DOHH2 (cell line): ENCODE data around the gene LRP2.

Source experiments
- H3F3A ChIP-seq: fragments of 200-600 bp; sonication (generic), shearing (Covaris generic); 2 replicates; pipeline ENCODE4 v1.6.0; 2016; ENCODE audit warnings: antibody characterized with exemption, mild to moderate bottlenecking; ENCODE audit not compliant: control insufficient read depth, insufficient read depth
- H3K27ac ChIP-seq: fragments of 200-600 bp; sonication (generic); 2 replicates; pipeline ENCODE4 v1.5.1; 2014; ENCODE audit warnings: low read depth, mild to moderate bottlenecking, low read length, moderate library complexity
- H3K27me3 ChIP-seq: fragments of 200-600 bp; sonication (generic); 2 replicates; pipeline ENCODE4 v1.6.1; 2014; ENCODE audit warnings: mild to moderate bottlenecking, low read length, mixed read lengths; ENCODE audit not compliant: control insufficient read depth
- H3K36me3 ChIP-seq: fragments of 200-600 bp; sonication (generic); 2 replicates; pipeline ENCODE4 v1.6.1; 2014; ENCODE audit warnings: mild to moderate bottlenecking, low read length, moderate library complexity, mixed read lengths; ENCODE audit not compliant: control insufficient read depth
- H3K4me1 ChIP-seq: fragments of 200-600 bp; sonication (generic); 2 replicates; pipeline ENCODE4 v1.6.1; 2014; ENCODE audit warnings: mild to moderate bottlenecking, low read length, mixed read lengths; ENCODE audit not compliant: control insufficient read depth
- H3K4me2 ChIP-seq: fragments of 200-600 bp; sonication (generic); 2 replicates; pipeline ENCODE4 v1.6.0; 2014; ENCODE audit warnings: mild to moderate bottlenecking, low read length, moderate library complexity
- H3K4me3 ChIP-seq: fragments of 200-600 bp; sonication (generic); 2 replicates; pipeline ENCODE4 v1.5.1; 2014; ENCODE audit warnings: mild to moderate bottlenecking, low read length, mixed read lengths
- H3K79me2 ChIP-seq: fragments of 200-600 bp; sonication (generic); 2 replicates; pipeline ENCODE4 v1.6.1; 2014; ENCODE audit warnings: mild to moderate bottlenecking, low read length, mixed read lengths; ENCODE audit not compliant: control insufficient read depth
- H3K9me2 ChIP-seq: fragments of 200-600 bp; sonication (generic); replicated peaks from 2 replicates; pipeline ENCODE4 v1.6.1; 2014; ENCODE audit warnings: mild to moderate bottlenecking, low read length, mixed read lengths; ENCODE audit not compliant: control insufficient read depth
- H3K9me3 ChIP-seq: fragments of 200-600 bp; sonication (generic); 2 replicates; pipeline ENCODE4 v1.6.1; 2014; ENCODE audit warnings: antibody characterized with exemption, low read length, mixed read lengths; ENCODE audit not compliant: control insufficient read depth, insufficient read depth
- H4K20me1 ChIP-seq: fragments of 200-600 bp; sonication (generic); 2 replicates; pipeline ENCODE4 v1.6.0; 2014; ENCODE audit warnings: low read depth, mild to moderate bottlenecking, antibody characterized with exemption, low read length, moderate library complexity; ENCODE audit not compliant: control insufficient read depth, insufficient read depth
- EZH2phosphoT487 ChIP-seq: fragments of 200-600 bp; sonication (generic); IDR thresholded peaks from 2 replicates; pipeline ENCODE4 v1.6.1; 2017; ENCODE audit warnings: borderline replicate concordance, mild to moderate bottlenecking, antibody characterized with exemption, low read length, moderate library complexity, mixed read lengths
- TF ChIP-seq, protein P1 (sequence below): fragments of 200-600 bp; sonication (generic); IDR thresholded peaks from one replicate; pipeline ENCODE4 v1.5.1; 2014; ENCODE audit warnings: antibody characterized with exemption, mild to moderate bottlenecking, low read depth, low read length; ENCODE audit not compliant: poor library complexity, severe bottlenecking

Gene LRP2

DNA sequence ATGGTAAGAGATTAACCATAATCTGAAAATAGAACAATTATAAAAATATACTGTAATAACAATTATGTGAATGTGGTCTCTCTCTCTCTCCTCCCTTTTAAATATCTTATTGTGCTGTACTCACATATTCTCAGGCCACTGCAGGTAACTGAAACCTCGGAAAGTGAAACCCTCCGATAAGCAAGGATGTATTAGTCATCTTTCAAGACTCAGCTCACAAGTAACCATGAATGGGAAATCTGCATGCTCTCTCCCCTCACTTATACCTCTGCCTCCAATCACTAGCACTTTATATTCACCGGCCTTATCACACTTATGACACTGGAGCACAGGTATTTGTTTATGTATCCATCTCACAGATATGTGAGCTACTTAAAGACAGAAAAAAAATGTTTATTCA lies 139.7 kb downstream of the LRP2 start:
- Histone ChIP-seq H3K4me3 (no peak overlapping the region), H3K9me2 (no peaks in the 10 kb centered on the region), H3K9me3 (no peaks in the 10 kb centered on the region), H3K79me2 (no peaks in the 10 kb centered on the region), H3K27ac (no peak overlapping the region), H3K36me3 (no peaks in the 10 kb centered on the region), H3K4me1 (no peaks in the 10 kb centered on the region), H4K20me1 (no peaks in the 10 kb centered on the region), H3K27me3 (0 out of 2 replicates have a peak, but pooled peaks cover 2% of the 10 kb centered on the region), H3K4me2 (no peak overlapping the region), H3F3A (no peaks in the 10 kb centered on the region)
- no peak for TF ChIP-seq EZH2phosphoT487
- TF ChIP-seq, protein P1, sequence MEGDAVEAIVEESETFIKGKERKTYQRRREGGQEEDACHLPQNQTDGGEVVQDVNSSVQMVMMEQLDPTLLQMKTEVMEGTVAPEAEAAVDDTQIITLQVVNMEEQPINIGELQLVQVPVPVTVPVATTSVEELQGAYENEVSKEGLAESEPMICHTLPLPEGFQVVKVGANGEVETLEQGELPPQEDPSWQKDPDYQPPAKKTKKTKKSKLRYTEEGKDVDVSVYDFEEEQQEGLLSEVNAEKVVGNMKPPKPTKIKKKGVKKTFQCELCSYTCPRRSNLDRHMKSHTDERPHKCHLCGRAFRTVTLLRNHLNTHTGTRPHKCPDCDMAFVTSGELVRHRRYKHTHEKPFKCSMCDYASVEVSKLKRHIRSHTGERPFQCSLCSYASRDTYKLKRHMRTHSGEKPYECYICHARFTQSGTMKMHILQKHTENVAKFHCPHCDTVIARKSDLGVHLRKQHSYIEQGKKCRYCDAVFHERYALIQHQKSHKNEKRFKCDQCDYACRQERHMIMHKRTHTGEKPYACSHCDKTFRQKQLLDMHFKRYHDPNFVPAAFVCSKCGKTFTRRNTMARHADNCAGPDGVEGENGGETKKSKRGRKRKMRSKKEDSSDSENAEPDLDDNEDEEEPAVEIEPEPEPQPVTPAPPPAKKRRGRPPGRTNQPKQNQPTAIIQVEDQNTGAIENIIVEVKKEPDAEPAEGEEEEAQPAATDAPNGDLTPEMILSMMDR, result no peak

DNA sequence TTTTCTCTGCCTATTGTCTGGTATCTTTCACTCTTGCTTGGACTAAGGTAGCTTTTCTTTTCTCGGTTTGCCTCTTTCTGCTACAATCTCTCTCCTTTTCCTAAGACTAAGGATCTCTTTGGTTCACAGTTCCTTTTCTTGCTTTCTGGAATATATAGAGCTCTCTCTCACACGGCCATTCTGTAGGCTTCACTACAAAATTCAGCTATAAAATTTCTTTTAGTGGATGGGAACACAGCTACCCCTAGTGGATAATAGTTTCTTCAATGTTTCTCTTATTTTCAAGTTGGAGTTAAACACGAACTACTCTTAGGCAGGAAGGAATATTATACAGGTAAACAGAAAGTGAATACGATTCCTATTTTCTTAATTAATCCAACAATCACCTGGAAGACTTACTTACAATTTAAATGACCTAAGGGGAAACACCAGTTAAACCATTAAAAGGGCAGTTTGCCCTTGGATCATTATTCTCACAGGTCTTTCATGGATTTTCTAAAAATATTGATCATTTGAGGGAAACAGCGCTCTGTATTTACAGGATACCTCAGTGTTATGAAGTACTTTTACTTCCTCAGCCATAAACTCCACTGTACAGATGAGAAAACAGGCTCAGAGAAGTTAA lies 140.5 kb downstream of the LRP2 start:
- Histone ChIP-seq H4K20me1 (no peaks in the 10 kb centered on the region), H3K4me2 (no peak overlapping the region), H3K9me3 (no peaks in the 10 kb centered on the region), H3K4me1 (no peaks in the 10 kb centered on the region), H3K36me3 (no peaks in the 10 kb centered on the region), H3K79me2 (no peaks in the 10 kb centered on the region), H3K4me3 (no peak overlapping the region), H3K27ac (no peak overlapping the region), H3K27me3 (0 out of 2 replicates have a peak, but pooled peaks cover 2% of the 10 kb centered on the region), H3F3A (no peaks in the 10 kb centered on the region), H3K9me2 (no peaks in the 10 kb centered on the region)
- TF ChIP-seq, protein P1, result peak; percentile 50
- no peak for TF ChIP-seq EZH2phosphoT487

GRCh38 chr2:169210917-169211316 lies 151.4 kb downstream of the LRP2 start:
- H3K9me2 ChIP-seq, result no peaks in the 10 kb centered on the region
- H3K36me3 ChIP-seq, result no peaks in the 10 kb centered on the region
- H3K79me2 ChIP-seq, result no peaks in the 10 kb centered on the region
- H3K27ac ChIP-seq, result no peak overlapping the region
- H4K20me1 ChIP-seq, result no peaks in the 10 kb centered on the region
- no peaks in the 10 kb centered on the region for H3K27me3 ChIP-seq
- H3K4me3 ChIP-seq, result no peak overlapping the region
- H3K4me2 ChIP-seq, result no peak overlapping the region
- no peaks in the 10 kb centered on the region for H3F3A ChIP-seq
- H3K4me1 ChIP-seq, result no peaks in the 10 kb centered on the region
- TF ChIP-seq, protein P1, result no peak
- no peak for TF ChIP-seq EZH2phosphoT487
- H3K9me3 ChIP-seq, result no peaks in the 10 kb centered on the region
